ENCODE results near the gene TRIM32.
A peak's percentile ranks its signal among the peaks of the same experiment; 100 is the strongest.
"Not testable (repeated sequence)": the region's sequence is repeated elsewhere in the genome, so short reads cannot be mapped to it uniquely, and the experiment has no call there.

Gene TRIM32

GRCh38 chr9:116689486-116690032 lies 2.5 kb downstream of the TRIM32 start:
- H3K4me3 ChIP-seq: peak overlapping the region; percentile 97
- H3K27ac ChIP-seq: no peak overlapping the region
- no peak for DNase-seq (ENCODE audit: low spot score)
- TF ChIP-seq CTCF (IDR thresholded peaks at IDR 0.05): no peak

GRCh38 chr9:116690805-116691204 lies 3.7 kb downstream of the TRIM32 start:
- DNase-seq (ENCODE audit: low spot score); H3K4me3 ChIP-seq; H3K27ac ChIP-seq: not testable (repeated sequence)

- no peak for TF ChIP-seq CTCF (IDR thresholded peaks at IDR 0.05)
- H3K4me3 ChIP-seq: no peak overlapping the region
- no peak overlapping the region for H3K27ac ChIP-seq
- no peak for DNase-seq (ENCODE audit: low spot score)
These were observed 4.5 kb downstream of the TRIM32 start for GRCh38 chr9:116691607-116692006.

GRCh38 chr9:116692616-116693015 lies 5.5 kb downstream of the TRIM32 start:
- H3K27ac ChIP-seq: no peak overlapping the region
- no peak overlapping the region for H3K4me3 ChIP-seq
- DNase-seq (ENCODE audit: low spot score): no peak
- no peak for TF ChIP-seq CTCF (IDR thresholded peaks at IDR 0.05)

- no peak for TF ChIP-seq CTCF (IDR thresholded peaks at IDR 0.05)
- no peak for DNase-seq (ENCODE audit: low spot score)
These were observed 6.2 kb downstream of the TRIM32 start for GRCh38 chr9:116693233-116693731.

GRCh38 chr9:116694785-116695291 lies 7.7 kb downstream of the TRIM32 start:
- H3K27ac ChIP-seq: no peak overlapping the region
- H3K4me3 ChIP-seq: no peak overlapping the region

More at GRCh38 chr9:116693233-116693731, 6.2 kb downstream of the TRIM32 start:
- Histone ChIP-seq H3K4me3 (no peak overlapping the region), H3K27ac (no peak overlapping the region)

GRCh38 chr9:116695438-116695837 lies 8.3 kb downstream of the TRIM32 start:
- TF ChIP-seq CTCF (IDR thresholded peaks at IDR 0.05): no peak
- Histone ChIP-seq H3K27ac (no peak overlapping the region), H3K4me3 (no peak overlapping the region)
- DNase-seq (ENCODE audit: low spot score): no peak

More at GRCh38 chr9:116694785-116695291, 7.7 kb downstream of the TRIM32 start:
- DNase-seq (ENCODE audit: low spot score): no peak
- TF ChIP-seq CTCF (IDR thresholded peaks at IDR 0.05): no peak
